Measurements from ENCODE around the gene SYT1.

Gene SYT1

GRCh38 chr12:79400481-79400880, 535.9 kb downstream of the SYT1 start:
- CTCF ChIA-PET, result no interaction called here
- no peaks in the 10 kb centered on the region for H3K27me3 Mint-ChIP-seq
- DNase-seq, result no peak
- no peaks in the 10 kb centered on the region for H3K9me3 Mint-ChIP-seq
- no peaks in the 10 kb centered on the region for H3K4me1 Mint-ChIP-seq
- no peaks in the 10 kb centered on the region for H3K36me3 Mint-ChIP-seq
- H3K4me3 Mint-ChIP-seq, result no peak overlapping the region
- no peak overlapping the region for H3K27ac Mint-ChIP-seq

DNA sequence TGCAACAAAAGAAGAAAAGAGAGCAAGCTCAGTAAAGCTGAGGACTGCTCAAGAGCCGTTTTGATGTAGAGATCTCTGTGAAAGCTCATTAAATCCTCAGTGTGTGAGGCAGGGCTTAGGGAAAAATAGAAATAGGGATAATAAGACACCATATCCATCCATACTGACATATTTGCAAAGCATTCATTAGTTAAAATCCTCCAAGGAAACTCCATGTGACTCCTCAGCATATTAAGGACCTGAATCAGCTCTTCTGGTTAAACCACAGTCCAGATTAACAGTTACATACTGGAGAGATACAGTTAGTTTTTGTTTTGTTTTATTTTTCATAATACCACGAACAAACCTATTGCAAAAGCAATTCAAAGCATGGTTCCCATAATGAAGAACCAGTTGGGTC, 538.0 kb downstream of the SYT1 start:
- Mint-ChIP-seq H3K9me3 (no peaks in the 10 kb centered on the region), H3K36me3 (no peaks in the 10 kb centered on the region), H3K27me3 (no peaks in the 10 kb centered on the region), H3K4me3 (no peak overlapping the region), H3K4me1 (no peaks in the 10 kb centered on the region), H3K27ac (no peak overlapping the region)
- CTCF ChIA-PET, result no interaction called here
- DNase-seq, result no peak

DNA sequence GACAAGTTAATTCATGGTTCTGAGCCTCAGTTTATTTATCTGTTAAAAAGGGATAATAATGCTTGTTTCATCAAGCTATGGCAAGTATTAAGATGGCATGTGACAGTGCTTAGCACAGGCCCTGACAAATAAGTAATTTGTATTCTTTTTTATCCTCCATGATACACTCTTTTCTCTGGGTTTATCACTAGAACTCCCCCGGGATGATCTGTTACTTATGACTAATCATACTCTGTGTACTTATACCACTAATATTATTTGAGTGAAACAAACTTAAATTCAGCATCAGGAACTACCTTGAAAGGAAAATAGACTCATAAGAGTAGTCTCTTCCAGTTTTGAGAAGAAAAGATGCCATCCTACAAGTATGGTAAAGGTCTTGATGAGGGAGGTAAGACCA, 542.4 kb downstream of the SYT1 start:
- Mint-ChIP-seq H3K4me3 (no peak overlapping the region), H3K9me3 (peaks cover under 1% of the 10 kb centered on the region)

DNA sequence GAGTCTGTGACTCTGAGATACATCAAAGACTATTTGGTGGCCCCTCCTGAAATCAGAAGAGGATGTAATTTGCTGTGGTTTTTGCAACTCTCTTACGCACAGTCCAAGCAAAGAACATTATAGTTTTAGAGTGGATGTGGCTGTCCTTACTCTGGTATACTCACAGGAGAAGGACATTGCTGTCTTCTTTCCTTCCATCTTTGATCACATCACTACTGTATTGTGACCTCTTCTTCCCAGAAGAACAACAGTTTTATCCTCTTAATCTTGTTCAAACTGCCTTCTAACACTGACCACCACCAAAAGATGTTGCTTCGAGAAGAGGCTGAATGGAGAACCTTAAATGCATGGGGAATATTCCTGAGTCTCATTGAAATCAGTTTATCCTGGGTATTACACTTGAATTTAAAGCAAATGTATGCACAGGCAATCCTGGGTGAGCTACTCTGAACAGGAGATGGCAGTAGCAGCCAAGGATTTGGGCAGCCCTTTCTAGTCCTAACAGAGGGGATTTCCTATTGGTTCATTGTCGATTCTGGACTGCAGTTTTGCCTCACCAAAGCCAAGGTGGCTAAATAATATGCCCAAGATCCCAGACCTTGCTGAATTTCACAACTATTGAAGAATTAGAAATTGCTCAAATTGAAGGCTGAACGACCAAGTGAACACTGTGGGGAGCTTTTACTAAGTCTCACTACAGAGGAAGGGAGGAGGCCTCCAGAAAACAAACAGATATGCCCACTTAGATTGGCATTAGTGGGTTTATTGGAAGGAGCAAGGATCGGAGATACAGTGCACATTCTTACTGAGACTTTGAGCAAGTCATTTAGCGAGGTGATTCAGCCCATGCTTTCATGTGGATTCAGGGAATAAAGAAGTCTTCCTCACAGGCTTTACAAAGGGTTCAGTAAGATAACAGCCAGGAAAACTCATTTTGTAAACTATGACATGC, 543.4 kb downstream of the SYT1 start:
- no peak overlapping the region for H3K27ac Mint-ChIP-seq
- no peaks in the 10 kb centered on the region for H3K4me1 Mint-ChIP-seq
- no peak overlapping the region for H3K4me3 Mint-ChIP-seq
- H3K27me3 Mint-ChIP-seq, result no peaks in the 10 kb centered on the region
- no peaks in the 10 kb centered on the region for H3K36me3 Mint-ChIP-seq
- CTCF ChIA-PET, result no interaction called here
- no peak for DNase-seq
- peaks cover 1% of the 10 kb centered on the region for H3K9me3 Mint-ChIP-seq

More for the DNA sequence above, 542.4 kb downstream of the SYT1 start:
- Mint-ChIP-seq H3K27ac (no peak overlapping the region), H3K4me1 (no peaks in the 10 kb centered on the region), H3K27me3 (no peaks in the 10 kb centered on the region), H3K36me3 (no peaks in the 10 kb centered on the region)
- CTCF ChIA-PET, result no interaction called here
- DNase-seq, result no peak

- Mint-ChIP-seq H3K9me3 (peaks cover 1% of the 10 kb centered on the region), H3K27ac (no peak overlapping the region), H3K36me3 (no peaks in the 10 kb centered on the region), H3K4me3 (no peak overlapping the region), H3K27me3 (no peaks in the 10 kb centered on the region), H3K4me1 (no peaks in the 10 kb centered on the region)
- CTCF ChIA-PET, result no interaction called here
- no peak for DNase-seq
These were observed 544.1 kb downstream of the SYT1 start for GRCh38 chr12:79408689-79409088.

- Mint-ChIP-seq H3K4me1 (no peaks in the 10 kb centered on the region), H3K9me3 (peaks cover 1% of the 10 kb centered on the region), H3K4me3 (no peak overlapping the region), H3K27me3 (no peaks in the 10 kb centered on the region), H3K27ac (no peak overlapping the region), H3K36me3 (no peaks in the 10 kb centered on the region)
- CTCF ChIA-PET, result no interaction called here
- no peak for DNase-seq
These were observed 545.0 kb downstream of the SYT1 start for GRCh38 chr12:79409562-79409961.

GRCh38 chr12:79411791-79412190, 547.2 kb downstream of the SYT1 start:
- Mint-ChIP-seq H3K9me3 (peaks cover 1% of the 10 kb centered on the region), H3K4me3 (no peak overlapping the region), H3K27ac (no peak overlapping the region), H3K4me1 (no peaks in the 10 kb centered on the region), H3K36me3 (no peaks in the 10 kb centered on the region), H3K27me3 (no peaks in the 10 kb centered on the region)
- DNase-seq, result no peak
- CTCF ChIA-PET, result no interaction called here

DNA sequence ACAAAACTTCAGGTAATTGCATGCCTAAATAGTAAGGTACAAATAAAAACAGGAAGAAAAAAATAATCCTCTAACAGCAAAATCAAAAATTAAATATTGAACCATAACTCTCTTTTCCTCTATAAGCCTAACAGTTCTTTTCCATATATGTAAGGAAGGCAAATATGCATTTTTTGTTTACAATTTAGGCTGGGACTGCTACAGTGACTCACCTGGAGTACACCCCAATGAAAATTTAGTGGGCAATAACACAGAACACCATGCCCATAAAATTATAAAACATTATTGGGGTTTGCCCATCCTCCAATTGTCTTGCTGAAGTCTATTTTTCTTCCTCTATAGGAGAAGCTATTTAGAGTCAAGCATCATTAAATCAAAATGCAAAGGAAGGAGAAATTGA, 549.2 kb downstream of the SYT1 start:
- Mint-ChIP-seq H3K4me3 (no peak overlapping the region), H3K4me1 (no peaks in the 10 kb centered on the region), H3K36me3 (no peaks in the 10 kb centered on the region), H3K9me3 (peaks cover 1% of the 10 kb centered on the region), H3K27ac (no peak overlapping the region), H3K27me3 (peaks cover 4% of the 10 kb centered on the region)
- CTCF ChIA-PET, result no interaction called here
- DNase-seq, result no peak

DNA sequence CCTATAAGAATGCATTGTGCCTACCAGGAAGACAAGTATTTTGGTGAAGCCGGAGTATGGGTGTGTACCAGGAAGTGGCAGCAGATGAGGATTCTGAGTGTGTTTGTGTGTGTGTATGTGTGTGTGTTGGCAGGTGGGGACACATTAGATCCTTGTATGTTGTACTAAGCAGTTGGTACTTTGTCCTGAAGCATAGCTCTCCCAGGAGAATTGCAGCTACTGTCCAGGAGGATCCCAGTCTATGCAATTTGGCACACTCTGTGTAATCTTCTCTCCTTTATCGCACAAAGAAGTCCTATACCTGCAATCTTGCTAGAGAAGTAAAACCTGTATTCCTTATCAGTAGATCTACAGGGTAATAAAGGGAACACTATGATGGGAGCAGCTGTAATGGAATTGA, 549.7 kb downstream of the SYT1 start:
- CTCF ChIA-PET, result no interaction called here
- no peak for DNase-seq
- H3K4me1 Mint-ChIP-seq, result no peaks in the 10 kb centered on the region
- no peak overlapping the region for H3K27ac Mint-ChIP-seq
- no peak overlapping the region for H3K4me3 Mint-ChIP-seq
- peaks cover 4% of the 10 kb centered on the region for H3K27me3 Mint-ChIP-seq
- no peaks in the 10 kb centered on the region for H3K36me3 Mint-ChIP-seq
- H3K9me3 Mint-ChIP-seq, result peaks cover 1% of the 10 kb centered on the region

- H3K4me1 Mint-ChIP-seq, result no peaks in the 10 kb centered on the region
- CTCF ChIA-PET, result no interaction called here
- H3K27ac Mint-ChIP-seq, result no peak overlapping the region
- peaks cover 1% of the 10 kb centered on the region for H3K9me3 Mint-ChIP-seq
- no peak overlapping the region for H3K4me3 Mint-ChIP-seq
- peaks cover 4% of the 10 kb centered on the region for H3K27me3 Mint-ChIP-seq
- no peaks in the 10 kb centered on the region for H3K36me3 Mint-ChIP-seq
- no peak for DNase-seq
These were observed 550.7 kb downstream of the SYT1 start for GRCh38 chr12:79415321-79415720.

GRCh38 chr12:79415746-79416435, 551.3 kb downstream of the SYT1 start:
- H3K4me3 Mint-ChIP-seq, result no peak overlapping the region
- CTCF ChIA-PET, result no interaction called here
- H3K9me3 Mint-ChIP-seq, result peaks cover 1% of the 10 kb centered on the region
- H3K27ac Mint-ChIP-seq, result no peak overlapping the region
- H3K36me3 Mint-ChIP-seq, result no peaks in the 10 kb centered on the region
- DNase-seq, result no peak
- no peaks in the 10 kb centered on the region for H3K4me1 Mint-ChIP-seq
- peaks cover 4% of the 10 kb centered on the region for H3K27me3 Mint-ChIP-seq

- H3K36me3 Mint-ChIP-seq, result no peaks in the 10 kb centered on the region
- H3K27ac Mint-ChIP-seq, result no peak overlapping the region
- no peak overlapping the region for H3K4me3 Mint-ChIP-seq
- no peaks in the 10 kb centered on the region for H3K9me3 Mint-ChIP-seq
- CTCF ChIA-PET, result no interaction called here
- H3K27me3 Mint-ChIP-seq, result peaks cover 4% of the 10 kb centered on the region
- no peaks in the 10 kb centered on the region for H3K4me1 Mint-ChIP-seq
- DNase-seq, result no peak
These were observed 555.6 kb downstream of the SYT1 start for GRCh38 chr12:79420146-79420618.

GRCh38 chr12:79421236-79421740, 556.7 kb downstream of the SYT1 start:
- H3K27me3 Mint-ChIP-seq, result peaks cover 4% of the 10 kb centered on the region
- no peaks in the 10 kb centered on the region for H3K36me3 Mint-ChIP-seq
- no peaks in the 10 kb centered on the region for H3K9me3 Mint-ChIP-seq
- H3K4me3 Mint-ChIP-seq, result no peak overlapping the region
- CTCF ChIA-PET, result no interaction called here
- no peak for DNase-seq
- no peaks in the 10 kb centered on the region for H3K4me1 Mint-ChIP-seq
- H3K27ac Mint-ChIP-seq, result no peak overlapping the region

- no peak overlapping the region for H3K27ac Mint-ChIP-seq
- no peaks in the 10 kb centered on the region for H3K9me3 Mint-ChIP-seq
- no peak for DNase-seq
- H3K4me3 Mint-ChIP-seq, result no peak overlapping the region
- peaks cover 2% of the 10 kb centered on the region for H3K27me3 Mint-ChIP-seq
- CTCF ChIA-PET, result no interaction called here
- no peaks in the 10 kb centered on the region for H3K36me3 Mint-ChIP-seq
- no peaks in the 10 kb centered on the region for H3K4me1 Mint-ChIP-seq
These were observed 557.7 kb downstream of the SYT1 start for GRCh38 chr12:79422060-79422812.
